HG03196 (cell line): ENCODE data around the gene HIBADH.

ENCODE experiments used
- ATAC-seq: cut with Tn5 transposase; IDR thresholded peaks from one replicate; pipeline ENCODE4 v1.9.1; 2021; ENCODE audit not compliant: unreplicated experiment

The HIBADH gene

GRCh38 chr7:27551803-27552400 is 110.8 kb downstream of the HIBADH start:
- no peak for ATAC-seq

DNA sequence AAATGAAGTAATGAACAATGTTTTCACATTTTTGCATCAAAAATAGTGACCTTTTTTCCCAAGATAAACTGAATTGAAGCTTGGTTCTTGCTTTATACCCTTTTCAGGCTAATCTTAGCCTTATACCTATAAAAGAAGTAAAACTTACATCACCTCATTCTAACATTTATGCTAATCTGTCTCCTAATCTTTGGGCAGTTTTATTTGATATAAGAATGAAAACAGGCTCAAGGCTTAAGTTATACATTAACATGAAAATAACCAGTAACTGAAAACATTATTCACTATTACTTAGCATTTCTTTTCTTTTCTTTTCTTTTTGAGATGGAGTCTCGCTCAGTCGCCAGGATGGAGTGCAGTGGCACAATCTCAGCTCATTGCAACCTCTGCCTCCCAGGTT is 113.1 kb downstream of the HIBADH start:
- ATAC-seq: no peak

GRCh38 chr7:27548304-27548703 is 114.4 kb downstream of the HIBADH start:
- ATAC-seq: no peak

DNA sequence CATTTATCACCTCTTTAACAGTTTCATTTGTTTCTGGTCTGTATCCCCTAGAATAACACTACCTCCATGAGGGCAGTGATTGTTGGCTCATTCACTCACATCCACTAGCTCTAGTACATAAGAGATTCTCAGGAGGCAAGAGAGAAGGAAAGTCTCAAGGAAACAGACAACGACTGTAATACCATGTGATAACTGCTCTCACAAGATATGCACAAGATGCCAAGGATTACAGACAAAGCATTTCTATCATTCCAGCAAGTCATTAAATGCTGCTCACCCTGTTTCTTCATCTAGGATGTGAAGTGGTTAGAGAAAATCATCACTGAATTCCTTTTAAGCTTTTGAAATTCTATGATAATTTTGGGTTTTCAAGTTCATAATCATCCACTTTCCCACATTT is 115.3 kb downstream of the HIBADH start:
- no peak for ATAC-seq

DNA sequence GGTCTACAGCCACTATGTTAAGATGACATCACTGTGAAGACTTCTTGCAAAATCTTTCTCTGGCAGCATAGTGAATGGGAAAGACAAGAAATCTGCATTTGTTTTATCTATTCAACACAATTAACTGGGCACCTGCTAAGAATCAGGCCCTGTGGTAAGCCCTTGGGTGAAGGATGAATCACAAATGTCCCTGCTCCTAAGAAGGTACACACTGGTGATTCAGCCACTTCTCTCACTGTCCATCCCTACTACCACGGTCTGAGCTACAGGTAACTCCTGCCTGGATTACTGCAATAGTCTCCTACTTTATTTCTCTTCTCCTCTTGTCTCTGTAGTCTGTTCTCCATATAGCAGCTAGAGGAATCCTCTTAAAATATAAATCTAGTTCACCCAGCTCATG is 116.1 kb downstream of the HIBADH start:
- no peak for ATAC-seq

DNA sequence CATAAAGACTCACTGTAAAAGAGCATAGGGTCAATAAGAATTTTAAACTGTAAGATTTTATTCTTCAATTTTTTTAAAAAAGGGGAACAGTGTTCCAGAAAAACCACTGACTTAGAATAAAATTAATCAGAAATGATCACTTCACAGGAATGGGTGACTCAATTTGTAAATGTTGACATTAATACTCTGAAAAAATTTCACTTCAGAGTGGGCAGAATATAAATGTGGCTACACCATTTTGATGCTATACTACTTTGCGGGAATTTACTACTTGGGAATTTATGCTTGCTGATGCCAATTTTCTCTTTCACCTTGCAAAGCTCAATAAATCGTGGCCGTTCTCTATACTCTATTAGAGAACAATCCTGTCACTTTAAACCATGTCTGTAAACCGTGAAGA is 126.9 kb downstream of the HIBADH start:
- ATAC-seq: no peak

- ATAC-seq: no peak
Observed at GRCh38 chr7:27533652-27534081, 129.0 kb downstream of the HIBADH start.

GRCh38 chr7:27532314-27532713 is 130.4 kb downstream of the HIBADH start:
- no peak for ATAC-seq

DNA sequence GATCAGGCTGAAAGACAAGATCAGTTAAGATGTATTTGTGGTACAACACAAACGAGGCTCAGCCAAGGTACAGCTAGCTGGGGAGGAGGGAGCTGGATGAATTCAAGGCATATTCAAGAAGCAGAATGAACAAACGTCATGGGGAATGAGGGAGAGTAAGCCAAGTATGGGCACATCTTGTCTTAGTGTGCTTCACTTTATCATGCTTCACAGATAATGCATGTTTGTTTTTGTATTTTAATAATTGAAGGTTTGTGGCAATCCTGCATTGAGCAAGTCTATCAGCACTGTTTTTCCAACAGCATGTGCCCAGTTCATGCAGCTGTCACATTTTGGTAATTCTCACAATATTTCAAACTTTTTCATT is 135.4 kb downstream of the HIBADH start:
- ATAC-seq: no peak

DNA sequence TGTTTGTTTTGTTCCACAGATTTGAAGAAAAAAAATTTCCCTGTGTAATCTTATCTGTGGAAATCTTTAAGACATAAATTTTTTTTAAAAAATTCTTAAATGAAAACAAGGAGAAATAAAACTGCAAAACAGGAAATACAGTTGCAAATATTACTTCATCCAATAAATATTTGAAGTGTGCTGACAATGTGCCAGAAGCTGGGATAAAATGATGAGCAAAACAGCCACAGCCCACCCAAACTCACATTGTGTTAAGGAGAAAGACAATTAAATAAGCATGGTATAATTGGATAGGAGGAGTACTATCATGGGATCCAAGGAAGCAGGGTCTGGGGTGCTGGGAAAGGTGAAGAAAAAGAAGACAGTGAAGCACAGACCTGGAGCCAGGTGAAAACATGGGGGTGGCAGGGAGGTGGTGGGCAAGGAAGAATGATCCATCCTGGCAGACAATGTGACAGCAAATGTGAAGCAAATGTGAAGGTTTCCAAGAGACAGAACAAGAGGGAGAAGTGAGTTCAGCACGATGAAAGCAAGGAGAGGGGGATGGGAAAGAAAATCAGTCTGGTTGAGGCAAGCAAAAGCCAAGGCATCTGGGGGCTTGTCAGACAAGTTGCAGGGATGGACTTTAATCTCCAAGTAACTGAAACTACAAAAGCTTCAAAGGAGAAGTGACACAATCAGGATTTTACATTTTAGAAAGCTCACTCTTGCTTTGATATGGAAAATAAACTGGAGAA is 135.9 kb downstream of the HIBADH start:
- no peak for ATAC-seq

DNA sequence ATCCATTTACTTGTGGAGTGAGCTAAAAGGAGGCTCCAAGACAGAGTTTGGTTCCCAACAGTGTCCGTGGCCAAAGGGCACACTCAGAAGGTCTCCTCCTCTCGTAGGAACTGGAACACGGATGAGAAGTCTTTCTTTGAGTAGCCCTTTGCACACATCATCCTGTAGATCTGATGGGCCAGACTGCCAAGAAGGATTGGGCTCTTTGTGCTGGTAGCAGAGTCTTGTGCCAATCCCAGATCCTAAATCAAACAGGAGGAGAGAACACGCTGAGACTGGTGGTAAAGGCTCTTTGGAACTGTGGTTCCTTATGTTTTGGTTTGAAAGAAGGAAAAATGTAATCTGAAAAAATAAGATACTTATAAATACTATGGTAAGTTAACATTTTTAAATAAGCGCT is 136.6 kb downstream of the HIBADH start:
- ATAC-seq: no peak

GRCh38 chr7:27523321-27523720 is 139.4 kb downstream of the HIBADH start:
- ATAC-seq: no peak

DNA sequence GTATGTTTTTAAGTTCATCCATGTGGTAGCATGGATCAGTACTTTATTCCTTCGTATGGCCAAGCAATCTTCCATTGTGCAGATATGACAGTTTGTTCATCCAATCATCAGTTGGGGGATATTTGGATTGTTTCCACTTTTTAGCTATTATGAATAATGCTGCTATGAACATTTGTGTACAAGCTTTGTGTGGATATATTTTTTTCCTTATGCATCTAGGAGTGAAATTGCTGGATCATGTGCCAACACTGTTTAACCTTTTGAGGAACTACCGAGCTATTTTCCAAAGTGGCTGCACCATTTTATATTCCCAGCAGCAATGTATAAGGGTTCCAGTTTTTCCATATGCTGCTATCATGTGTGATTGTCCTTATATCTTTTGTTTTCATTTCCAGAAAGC is 140.1 kb downstream of the HIBADH start:
- no peak for ATAC-seq

DNA sequence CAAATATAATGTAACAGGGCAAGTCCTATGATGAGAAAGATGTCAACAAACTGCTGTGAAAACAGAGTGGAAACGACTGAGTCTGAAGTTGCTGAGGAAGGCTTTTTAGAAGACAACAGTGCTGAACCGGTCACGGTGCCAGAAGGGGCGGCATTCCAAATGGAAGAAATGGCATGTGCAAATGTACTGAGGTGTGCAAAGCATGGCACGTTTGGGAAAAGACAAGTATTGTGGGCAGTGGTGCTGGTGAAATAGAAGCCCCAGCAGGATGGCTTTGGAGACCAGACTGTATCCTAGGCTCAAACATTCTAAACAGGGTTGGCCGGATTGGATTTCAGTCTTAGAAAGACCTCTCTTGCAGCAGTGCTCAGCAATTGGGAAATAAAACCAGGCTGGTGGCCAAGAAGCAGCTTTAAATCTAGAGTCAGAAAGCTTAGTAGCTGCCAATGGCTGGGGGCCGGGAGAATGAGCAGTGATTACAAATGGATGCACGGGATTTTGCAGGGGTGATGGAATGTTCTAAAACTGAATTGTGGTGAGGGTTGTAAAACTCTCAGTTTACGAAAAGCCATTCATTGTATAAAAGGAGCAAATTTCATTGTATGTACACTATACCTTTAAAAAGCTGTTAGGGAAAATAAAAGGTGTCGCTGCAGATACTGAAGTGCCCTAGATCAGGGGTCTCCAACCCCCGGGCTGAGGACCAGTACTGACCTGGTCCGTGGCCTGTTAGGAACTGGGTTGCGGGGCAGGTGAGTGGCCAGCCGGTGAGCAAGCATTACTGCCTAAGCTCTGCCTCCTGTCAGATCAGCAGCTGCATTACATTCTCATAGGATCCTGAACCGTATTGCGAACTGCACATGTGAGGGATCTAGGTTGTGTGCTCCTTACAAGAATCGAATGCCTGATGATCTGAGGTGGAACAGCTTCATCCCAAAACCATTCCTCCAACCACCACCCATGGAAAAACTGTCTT is 141.6 kb downstream of the HIBADH start:
- ATAC-seq: no peak

GRCh38 chr7:27519793-27520469 is 142.8 kb downstream of the HIBADH start:
- no peak for ATAC-seq

- no peak for ATAC-seq
Observed at GRCh38 chr7:27518561-27519350, 143.9 kb downstream of the HIBADH start.

- ATAC-seq: no peak
Observed at GRCh38 chr7:27516421-27516820, 146.3 kb downstream of the HIBADH start.

GRCh38 chr7:27515933-27516332 is 146.8 kb downstream of the HIBADH start:
- no peak for ATAC-seq

DNA sequence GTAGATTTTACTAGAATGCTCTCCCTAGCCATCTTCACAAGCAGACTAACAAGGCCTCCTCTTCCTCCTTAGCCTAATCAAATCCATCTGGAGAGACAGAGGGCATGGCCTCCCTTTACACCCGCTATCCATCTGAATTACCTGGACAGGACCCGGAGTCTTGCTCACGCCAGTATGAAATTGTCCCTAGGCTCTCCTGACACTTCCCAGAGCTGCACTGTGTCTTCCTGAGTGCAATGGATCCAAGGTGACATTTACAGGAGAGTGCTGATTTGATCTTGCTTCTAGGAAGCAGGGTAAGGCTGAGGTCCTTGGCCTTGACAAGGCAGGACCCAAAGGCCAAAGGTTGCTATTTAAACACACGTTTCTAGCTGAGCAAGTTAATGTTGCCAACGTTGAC is 147.8 kb downstream of the HIBADH start:
- no peak for ATAC-seq

GRCh38 chr7:27513885-27514284 is 148.8 kb downstream of the HIBADH start:
- no peak for ATAC-seq
